ENCODE data around the gene CSNK2A3.

GRCh38 chr11:11383995-11384394 lies 30.9 kb upstream of the CSNK2A3 start:
- TF ChIP-seq, protein P1, sequence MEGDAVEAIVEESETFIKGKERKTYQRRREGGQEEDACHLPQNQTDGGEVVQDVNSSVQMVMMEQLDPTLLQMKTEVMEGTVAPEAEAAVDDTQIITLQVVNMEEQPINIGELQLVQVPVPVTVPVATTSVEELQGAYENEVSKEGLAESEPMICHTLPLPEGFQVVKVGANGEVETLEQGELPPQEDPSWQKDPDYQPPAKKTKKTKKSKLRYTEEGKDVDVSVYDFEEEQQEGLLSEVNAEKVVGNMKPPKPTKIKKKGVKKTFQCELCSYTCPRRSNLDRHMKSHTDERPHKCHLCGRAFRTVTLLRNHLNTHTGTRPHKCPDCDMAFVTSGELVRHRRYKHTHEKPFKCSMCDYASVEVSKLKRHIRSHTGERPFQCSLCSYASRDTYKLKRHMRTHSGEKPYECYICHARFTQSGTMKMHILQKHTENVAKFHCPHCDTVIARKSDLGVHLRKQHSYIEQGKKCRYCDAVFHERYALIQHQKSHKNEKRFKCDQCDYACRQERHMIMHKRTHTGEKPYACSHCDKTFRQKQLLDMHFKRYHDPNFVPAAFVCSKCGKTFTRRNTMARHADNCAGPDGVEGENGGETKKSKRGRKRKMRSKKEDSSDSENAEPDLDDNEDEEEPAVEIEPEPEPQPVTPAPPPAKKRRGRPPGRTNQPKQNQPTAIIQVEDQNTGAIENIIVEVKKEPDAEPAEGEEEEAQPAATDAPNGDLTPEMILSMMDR (IDR thresholded peaks at IDR 0.05; ENCODE audit: low read depth, low read length) = no peak
- no peak for TF ChIP-seq EZH2phosphoT487 (IDR thresholded peaks at IDR 0.05; ENCODE audit: low read depth)
